Activated T-cell treated with anti-CD3 and anti-CD28 coated beads, Interleukin-2, amount 50 U/mL, for 72 hours (primary cell): Measurements from ENCODE around the gene TMEM184A. TPM values are rescaled to one million over a fixed set of nuclear protein-coding genes. Genes with fewer than 3 reads are reported as not detected.

ENCODE experiments used
- ATAC-seq, 2 donors: fragments of 150-1000 bp; cut with Tn5 transposase; replicated peaks in 1 of 2; 2 replicates each; pipeline ENCODE4 v1.10.0; 2021; ENCODE audit warnings: moderate library complexity in 2 of 2, mild to moderate bottlenecking in 1 of 2
- DNase-seq, 2 donors: peaks; one replicate each; pipeline ENCODE4 v3.0.0; 2021 to 2022; ENCODE audit warnings: mixed read lengths in 1 of 2
- H3K27ac Mint-ChIP-seq: one replicate; pipeline ENCODE4 v1.8.0; 2022; ENCODE audit warnings: mild to moderate bottlenecking, moderate library complexity, mixed read lengths
- H3K27me3 Mint-ChIP-seq: one replicate; pipeline ENCODE4 v1.8.0; 2022; ENCODE audit warnings: low read depth, mixed read lengths
- H3K36me3 Mint-ChIP-seq, 2 donors: one replicate each; pipeline ENCODE4 v1.8.0; 2022; ENCODE audit warnings: mixed read lengths in 2 of 2, mild to moderate bottlenecking in 1 of 2; ENCODE audit not compliant: insufficient read depth in 2 of 2
- H3K4me1 Mint-ChIP-seq: one replicate; pipeline ENCODE4 v1.8.0; 2022; ENCODE audit warnings: low read depth, mixed read lengths
- H3K4me3 Mint-ChIP-seq, 2 donors: one replicate each; pipeline ENCODE4 v1.8.0; 2022; ENCODE audit warnings: mild to moderate bottlenecking in 2 of 2, mixed read lengths in 2 of 2, moderate library complexity in 2 of 2
- H3K9me3 Mint-ChIP-seq, 2 donors: one replicate each; pipeline ENCODE4 v1.8.0; 2022; ENCODE audit warnings: mixed read lengths in 2 of 2
- total RNA-seq, 2 donors: library from RNA; stranded (reverse); gene quantifications; one replicate each; pipeline ENCODE4 v1.2.3, GENCODE V29; 2022

TMEM184A gene
- total RNA-seq, 2 donors from 2014 or later, result 0.10 TPM; not detected in 1

DNA sequence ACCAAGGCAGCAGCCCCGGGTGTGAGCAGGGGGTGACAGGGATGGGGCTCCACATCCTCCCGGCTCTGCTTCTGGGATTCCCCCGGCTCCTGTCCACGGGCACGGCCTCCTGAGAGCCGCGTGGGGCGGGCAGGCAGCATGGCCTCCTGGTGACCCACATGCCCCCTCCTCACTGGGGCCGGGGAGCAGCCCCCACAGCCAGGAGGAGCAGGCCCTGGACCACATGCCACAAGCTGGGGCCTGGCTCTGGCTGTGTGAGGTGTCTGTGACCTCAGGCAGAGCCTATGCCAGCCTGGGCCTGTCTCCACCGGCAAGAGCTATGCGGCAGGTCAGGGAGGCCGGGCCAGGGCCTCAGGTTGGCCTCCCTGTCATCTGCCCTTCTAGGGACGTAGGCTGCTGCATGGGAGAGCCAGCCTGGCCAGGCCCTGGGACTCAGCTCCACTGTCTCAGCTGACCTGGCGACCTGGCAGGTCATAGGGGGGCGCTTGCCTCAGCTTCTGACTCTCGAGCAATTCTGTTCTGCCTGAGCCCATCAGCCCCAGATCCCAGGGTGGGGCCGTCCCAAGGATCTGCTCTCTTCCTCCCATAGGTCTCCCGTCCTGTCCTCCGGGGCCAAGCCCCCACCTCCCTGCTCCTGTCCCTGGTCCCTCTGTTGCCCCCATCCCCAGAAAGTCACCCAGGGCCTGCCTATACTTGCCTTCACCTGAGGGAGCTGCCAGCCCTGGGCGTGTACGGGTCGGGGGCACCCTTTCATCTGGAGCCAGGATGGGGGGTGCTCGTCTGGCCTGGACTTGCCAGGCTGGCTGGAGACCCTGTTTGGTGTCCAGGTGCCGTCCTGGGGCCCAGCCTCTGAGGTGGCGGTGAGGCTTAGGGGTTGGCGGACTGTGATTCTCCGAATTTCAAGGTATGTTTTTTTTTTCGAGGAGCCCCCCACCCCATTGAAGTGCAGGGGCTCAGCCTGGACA lies 3.9 kb upstream of the TMEM184A start:
- H3K4me1 Mint-ChIP-seq, result no peaks in the 10 kb centered on the region
- ATAC-seq (no peak), DNase-seq (no peak)
- H3K9me3 Mint-ChIP-seq, result no peaks in the 10 kb centered on the region
- no peaks in the 10 kb centered on the region for H3K27me3 Mint-ChIP-seq
- no peak overlapping the region for H3K4me3 Mint-ChIP-seq
- H3K36me3 Mint-ChIP-seq, result no peaks in the 10 kb centered on the region
- no peak overlapping the region for H3K27ac Mint-ChIP-seq

- H3K4me1 Mint-ChIP-seq, result no peaks in the 10 kb centered on the region
- H3K36me3 Mint-ChIP-seq, result no peaks in the 10 kb centered on the region
- ATAC-seq (no peak), DNase-seq (no peak)
- H3K27ac Mint-ChIP-seq, result no peak overlapping the region
- H3K4me3 Mint-ChIP-seq, result no peak overlapping the region
- no peaks in the 10 kb centered on the region for H3K9me3 Mint-ChIP-seq
- no peaks in the 10 kb centered on the region for H3K27me3 Mint-ChIP-seq
These were observed 3.0 kb upstream of the TMEM184A start for GRCh38 chr7:1558841-1559625.

DNA sequence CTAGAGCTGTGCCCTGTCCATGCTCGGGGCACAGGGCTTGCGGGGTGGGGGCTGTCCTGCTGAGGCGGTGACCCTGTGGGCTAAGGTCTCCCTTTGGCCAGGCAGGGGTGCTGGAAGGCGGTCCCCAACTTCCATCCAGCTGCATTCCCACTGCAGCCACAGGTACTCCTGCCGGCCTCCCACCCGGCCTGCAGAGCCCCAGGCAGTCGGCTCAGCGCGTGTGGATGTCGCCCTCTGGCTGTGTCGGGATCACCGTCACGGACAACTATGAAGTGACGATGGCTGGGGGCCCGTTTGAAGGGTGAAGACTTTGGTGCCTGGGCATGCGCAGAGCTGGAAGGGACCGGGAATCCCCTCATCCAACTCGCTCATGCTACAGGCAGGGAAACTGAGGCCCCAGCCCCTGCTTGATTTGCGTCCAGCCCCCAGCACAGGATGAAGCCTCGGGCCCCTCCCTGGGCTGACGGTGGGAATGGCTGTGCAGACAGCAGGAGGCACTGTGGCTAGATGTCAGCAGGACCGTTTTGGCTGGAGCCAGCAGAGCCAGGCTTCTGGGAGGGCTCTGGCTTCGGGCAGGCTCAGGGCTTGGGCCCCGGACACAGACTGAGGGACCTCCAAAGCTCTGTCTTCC lies 2.3 kb upstream of the TMEM184A start:
- H3K4me1 Mint-ChIP-seq, result no peaks in the 10 kb centered on the region
- no peaks in the 10 kb centered on the region for H3K27me3 Mint-ChIP-seq
- no peak overlapping the region for H3K27ac Mint-ChIP-seq
- no peak overlapping the region for H3K4me3 Mint-ChIP-seq
- H3K36me3 Mint-ChIP-seq, result no peaks in the 10 kb centered on the region
- no peaks in the 10 kb centered on the region for H3K9me3 Mint-ChIP-seq
- no peak for ATAC-seq
- DNase-seq, result no peak

DNA sequence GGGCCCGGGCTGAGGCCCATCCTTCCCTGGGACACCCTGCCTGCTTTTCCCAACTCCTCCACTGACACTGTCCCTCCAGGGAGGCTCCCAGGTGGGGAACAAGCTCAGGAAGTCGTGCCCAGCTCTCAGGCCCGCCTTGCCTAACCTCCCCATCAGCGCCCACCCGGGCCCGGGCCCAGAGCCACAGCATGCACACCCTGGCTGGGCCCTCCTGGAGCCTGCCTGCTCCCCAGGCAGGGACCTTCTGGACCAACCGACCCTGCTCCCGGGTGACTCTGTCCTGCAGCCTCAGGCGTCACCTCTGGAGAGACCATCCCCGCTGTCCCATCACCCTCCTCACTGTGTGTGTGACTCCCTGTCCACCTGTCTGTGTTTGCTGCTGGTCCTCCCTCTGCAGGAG lies 1.8 kb upstream of the TMEM184A start:
- DNase-seq (no peak), ATAC-seq (no peak)
- Mint-ChIP-seq H3K27ac (no peak overlapping the region), H3K4me1 (no peaks in the 10 kb centered on the region), H3K4me3 (no peak overlapping the region), H3K27me3 (no peaks in the 10 kb centered on the region), H3K36me3 (no peaks in the 10 kb centered on the region), H3K9me3 (no peaks in the 10 kb centered on the region)

DNA sequence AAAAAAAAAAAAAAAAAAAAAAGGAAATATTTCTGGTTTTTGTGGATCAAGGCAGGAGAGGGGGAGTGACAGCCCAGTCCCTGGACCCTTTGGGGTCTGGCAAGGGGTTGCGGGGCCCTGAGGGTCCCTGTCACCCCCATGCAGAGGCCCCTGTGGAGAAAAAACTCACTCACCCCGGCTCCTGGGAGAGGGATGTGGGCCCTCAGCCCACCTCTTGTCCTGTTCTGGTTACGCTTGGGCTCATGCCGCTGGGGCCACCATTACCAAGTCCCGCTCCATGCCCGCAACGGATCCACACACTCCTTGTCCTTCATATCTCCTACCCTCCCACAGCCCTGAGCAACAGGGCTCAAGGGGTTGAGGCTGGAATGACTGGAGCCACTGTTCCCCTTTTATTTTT lies 1.0 kb upstream of the TMEM184A start:
- no peaks in the 10 kb centered on the region for H3K9me3 Mint-ChIP-seq
- no peak overlapping the region for H3K4me3 Mint-ChIP-seq
- H3K27me3 Mint-ChIP-seq, result no peaks in the 10 kb centered on the region
- no peak for DNase-seq
- no peak overlapping the region for H3K27ac Mint-ChIP-seq
- no peaks in the 10 kb centered on the region for H3K4me1 Mint-ChIP-seq
- no peak for ATAC-seq
- no peaks in the 10 kb centered on the region for H3K36me3 Mint-ChIP-seq

- ATAC-seq (no peak), DNase-seq (no peak)
- Mint-ChIP-seq H3K27me3 (no peaks in the 10 kb centered on the region), H3K4me3 (no peak overlapping the region), H3K27ac (no peak overlapping the region), H3K4me1 (no peaks in the 10 kb centered on the region), H3K9me3 (no peaks in the 10 kb centered on the region), H3K36me3 (no peaks in the 10 kb centered on the region)
These were observed 776 bp downstream of the TMEM184A start for GRCh38 chr7:1555046-1555812.

DNA sequence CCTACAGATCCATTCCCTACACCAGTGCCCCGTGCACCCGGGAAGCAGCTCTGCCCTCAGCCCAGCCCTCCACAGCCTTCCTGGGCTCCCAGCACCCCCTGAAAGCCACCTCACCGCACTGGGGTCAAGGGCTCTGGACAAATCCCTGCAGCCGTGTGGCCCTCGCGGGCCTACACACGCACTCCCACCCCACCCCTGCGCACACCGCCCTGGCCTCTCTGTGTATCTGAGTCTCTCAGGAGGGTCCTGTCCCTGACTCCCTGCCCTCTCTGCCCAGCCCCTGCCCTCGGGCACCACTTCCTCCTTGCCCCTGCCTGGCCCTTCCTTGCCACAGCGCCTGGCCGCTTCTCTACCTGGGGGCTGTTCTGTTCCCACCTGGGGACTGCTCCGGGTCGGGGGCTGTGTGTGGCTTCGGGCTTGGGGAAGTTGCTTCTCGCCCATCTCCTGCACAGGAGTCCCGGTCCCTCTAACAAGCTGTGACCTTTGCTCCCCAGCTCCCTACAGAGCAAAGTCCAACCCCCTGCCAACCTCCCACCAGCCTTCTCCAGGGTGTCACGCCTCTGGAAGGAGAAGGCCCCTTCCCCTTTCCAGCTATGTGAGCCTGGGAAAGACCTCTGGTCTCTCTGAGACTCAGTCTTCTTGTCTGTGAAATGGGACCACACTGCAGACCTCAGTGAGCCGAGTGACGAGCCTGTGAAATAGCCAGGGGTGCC lies 1.5 kb downstream of the TMEM184A start:
- H3K4me1 Mint-ChIP-seq, result no peaks in the 10 kb centered on the region
- H3K27me3 Mint-ChIP-seq, result no peaks in the 10 kb centered on the region
- no peak overlapping the region for H3K27ac Mint-ChIP-seq
- H3K4me3 Mint-ChIP-seq, result no peak overlapping the region
- ATAC-seq, result no peak
- no peak for DNase-seq
- H3K36me3 Mint-ChIP-seq, result no peaks in the 10 kb centered on the region
- no peaks in the 10 kb centered on the region for H3K9me3 Mint-ChIP-seq

- H3K27ac Mint-ChIP-seq, result no peak overlapping the region
- DNase-seq (no peak), ATAC-seq (no peak)
- no peak overlapping the region for H3K4me3 Mint-ChIP-seq
- H3K4me1 Mint-ChIP-seq, result no peaks in the 10 kb centered on the region
- H3K27me3 Mint-ChIP-seq, result no peaks in the 10 kb centered on the region
- no peaks in the 10 kb centered on the region for H3K36me3 Mint-ChIP-seq
- H3K9me3 Mint-ChIP-seq, result no peaks in the 10 kb centered on the region
These were observed 2.3 kb downstream of the TMEM184A start for GRCh38 chr7:1553512-1554210.

GRCh38 chr7:1552200-1552599 lies 3.8 kb downstream of the TMEM184A start:
- no peaks in the 10 kb centered on the region for H3K36me3 Mint-ChIP-seq
- no peaks in the 10 kb centered on the region for H3K27me3 Mint-ChIP-seq
- no peaks in the 10 kb centered on the region for H3K4me1 Mint-ChIP-seq
- no peak for DNase-seq
- no peak overlapping the region for H3K27ac Mint-ChIP-seq
- H3K9me3 Mint-ChIP-seq, result no peaks in the 10 kb centered on the region
- H3K4me3 Mint-ChIP-seq, result no peak overlapping the region
- no peak for ATAC-seq

DNA sequence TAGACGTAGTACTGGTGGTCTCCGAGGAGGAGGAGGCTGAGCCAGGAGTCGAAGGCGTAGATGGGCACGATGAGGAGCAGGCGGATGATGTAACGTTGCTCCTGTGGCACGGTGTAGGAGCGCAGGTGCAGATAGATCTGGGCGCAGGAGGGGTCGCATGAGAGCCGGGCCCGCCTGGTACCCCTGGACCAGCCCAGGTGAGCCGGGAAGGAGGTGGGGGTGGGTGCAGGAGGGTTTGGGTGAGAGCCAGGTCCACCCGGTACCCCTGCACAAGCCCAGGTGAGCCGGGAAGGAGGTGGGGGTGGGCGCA lies 5.2 kb downstream of the TMEM184A start:
- H3K27me3 Mint-ChIP-seq, result no peaks in the 10 kb centered on the region
- no peak for DNase-seq
- ATAC-seq, result no peak

DNA sequence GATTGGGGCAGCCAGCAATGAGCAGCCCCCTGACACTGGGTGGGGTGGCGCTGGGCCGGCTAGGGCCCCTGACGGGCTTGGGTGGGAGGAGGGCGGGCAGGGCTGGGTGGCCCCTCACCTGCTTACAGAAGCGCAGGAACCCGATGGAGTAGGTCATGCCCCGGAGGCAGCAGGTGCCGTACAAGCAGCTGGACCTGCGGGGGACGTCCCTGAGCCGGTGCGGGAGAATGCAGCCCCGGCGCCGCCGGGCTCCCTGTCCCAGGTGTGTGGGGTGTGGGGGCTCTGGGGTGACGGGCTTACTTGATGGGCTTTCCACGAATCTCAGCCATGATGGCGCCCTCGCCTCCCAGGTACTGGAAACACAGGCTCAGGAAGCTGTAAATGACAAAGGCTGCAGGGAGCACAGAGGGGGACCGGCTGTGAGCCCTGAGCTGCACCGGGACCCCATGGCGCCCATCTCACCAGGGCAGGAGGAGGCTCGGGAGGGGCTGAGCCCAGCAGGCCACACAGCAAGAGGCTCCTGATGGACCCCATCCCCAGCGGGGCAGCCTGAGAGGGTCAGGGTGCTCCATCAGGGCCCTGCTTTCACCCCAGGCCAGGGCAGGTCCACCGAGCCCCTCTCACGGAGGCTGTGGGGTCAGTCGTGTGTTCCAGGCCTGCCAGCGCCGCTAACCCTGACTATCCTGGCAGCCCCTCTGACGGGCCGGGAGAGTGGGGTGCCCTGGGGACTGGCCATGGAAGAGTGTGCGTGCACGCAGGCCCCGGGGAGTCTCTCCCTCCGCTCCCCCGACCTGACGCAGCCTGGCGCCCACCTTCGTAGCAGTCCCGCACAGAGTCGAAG lies 5.8 kb downstream of the TMEM184A start:
- no peak overlapping the region for H3K4me3 Mint-ChIP-seq

More for the DNA sequence above, 5.2 kb downstream of the TMEM184A start:
- Mint-ChIP-seq H3K36me3 (no peaks in the 10 kb centered on the region), H3K27ac (no peak overlapping the region), H3K4me3 (no peak overlapping the region), H3K9me3 (no peaks in the 10 kb centered on the region), H3K4me1 (no peaks in the 10 kb centered on the region)

More for the DNA sequence above, 5.8 kb downstream of the TMEM184A start:
- H3K4me1 Mint-ChIP-seq, result no peaks in the 10 kb centered on the region
- no peaks in the 10 kb centered on the region for H3K9me3 Mint-ChIP-seq
- H3K27me3 Mint-ChIP-seq, result no peaks in the 10 kb centered on the region
- no peak for ATAC-seq
- no peaks in the 10 kb centered on the region for H3K36me3 Mint-ChIP-seq
- H3K27ac Mint-ChIP-seq, result no peak overlapping the region
- no peak for DNase-seq
